Measurements from ENCODE around the gene CNNM3. TPM values are rescaled to one million over a fixed set of nuclear protein-coding genes. Genes with fewer than 3 reads are reported as not detected.

CNNM3 gene
- total RNA-seq, 1 donor from 2014 or later, result 5.6 TPM

DNA sequence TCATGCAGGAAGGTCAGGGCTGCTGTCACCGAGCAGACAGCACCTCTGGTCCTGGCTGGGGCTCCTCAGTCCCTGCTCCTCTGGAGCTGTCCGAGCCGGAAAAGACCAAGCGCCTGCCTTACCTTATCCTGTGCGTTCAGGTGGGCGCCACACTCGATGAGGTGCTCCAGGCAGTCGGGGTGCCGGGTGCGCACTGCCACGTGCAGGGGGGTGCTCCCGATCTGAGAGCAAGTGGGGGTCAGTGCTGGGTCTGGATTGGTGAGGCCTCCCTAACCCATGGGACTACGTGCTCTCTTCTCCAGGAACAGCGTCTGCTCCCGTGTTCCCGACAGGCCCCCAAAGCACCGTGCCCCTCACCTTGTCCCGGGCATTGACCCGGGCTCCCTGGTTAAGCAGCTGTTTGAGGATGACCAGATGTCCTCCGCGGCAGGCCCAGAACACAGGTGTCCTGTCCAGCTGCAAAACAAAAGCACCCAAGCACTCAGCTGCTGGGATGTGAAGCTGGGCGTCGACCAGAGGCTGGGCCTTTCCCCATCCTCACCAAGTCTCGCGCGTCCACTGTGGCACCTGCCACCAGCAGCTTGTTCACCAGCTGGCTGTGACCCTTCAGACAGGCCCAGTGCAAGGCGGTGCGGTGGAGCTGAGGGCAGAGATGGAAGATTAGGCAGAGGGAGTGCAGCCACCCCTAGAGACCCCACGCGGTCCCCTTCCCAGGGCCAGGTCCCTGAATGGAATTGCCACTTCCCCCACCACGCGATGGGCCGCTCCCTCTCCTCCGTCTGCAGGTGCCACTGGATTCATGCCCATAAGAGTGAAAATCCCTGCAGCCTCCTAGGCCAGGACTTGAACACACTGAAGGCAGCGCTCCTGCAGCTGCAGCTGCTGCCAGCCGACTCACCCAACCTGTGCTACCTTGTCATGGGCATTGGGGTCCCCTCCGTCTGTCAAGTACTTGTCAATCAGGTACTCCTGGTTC is 24.1 kb downstream of the CNNM3 start:
- Histone ChIP-seq H3K4me2 (ENCODE audit: low read length) (peak overlapping the region; percentile 5), H2AFZ (ENCODE audit: low read depth, low read length) (no peak overlapping the region), H3K4me1 (ENCODE audit: insufficient read depth, low read length) (peaks cover 5% of the 10 kb centered on the region), H3K9ac (ENCODE audit: low read length) (no peak overlapping the region), H3K27ac (ENCODE audit: low read depth, low read length) (no peak overlapping the region), H3K36me3 (ENCODE audit: insufficient read depth, low read length) (no peaks in the 10 kb centered on the region), H3K79me2 (ENCODE audit: insufficient read depth, low read length) (no peaks in the 10 kb centered on the region), H4K20me1 (ENCODE audit: insufficient read depth, low read length) (no peaks in the 10 kb centered on the region), H3K4me3 (ENCODE audit: insufficient read depth, low read depth, low read length) (no peak overlapping the region), H3K9me3 (ENCODE audit: insufficient read depth, low read depth, low read length) (no peaks in the 10 kb centered on the region), H3K27me3 (ENCODE audit: insufficient read depth, low read length) (no peaks in the 10 kb centered on the region)
- H3K27me3 Mint-ChIP-seq (ENCODE audit: low read depth, unreplicated experiment), result no peaks in the 10 kb centered on the region
- H3K36me3 Mint-ChIP-seq (ENCODE audit: low read depth, unreplicated experiment), result peaks cover 16% of the 10 kb centered on the region
- no peak overlapping the region for H3K27ac Mint-ChIP-seq (ENCODE audit: unreplicated experiment)
- H3K4me1 Mint-ChIP-seq (ENCODE audit: low read depth, unreplicated experiment), result no peaks in the 10 kb centered on the region
- TF ChIP-seq EZH2 (IDR thresholded peaks at IDR 0.05; ENCODE audit: insufficient read depth, low read length), result no peak
- TF ChIP-seq, protein P1, sequence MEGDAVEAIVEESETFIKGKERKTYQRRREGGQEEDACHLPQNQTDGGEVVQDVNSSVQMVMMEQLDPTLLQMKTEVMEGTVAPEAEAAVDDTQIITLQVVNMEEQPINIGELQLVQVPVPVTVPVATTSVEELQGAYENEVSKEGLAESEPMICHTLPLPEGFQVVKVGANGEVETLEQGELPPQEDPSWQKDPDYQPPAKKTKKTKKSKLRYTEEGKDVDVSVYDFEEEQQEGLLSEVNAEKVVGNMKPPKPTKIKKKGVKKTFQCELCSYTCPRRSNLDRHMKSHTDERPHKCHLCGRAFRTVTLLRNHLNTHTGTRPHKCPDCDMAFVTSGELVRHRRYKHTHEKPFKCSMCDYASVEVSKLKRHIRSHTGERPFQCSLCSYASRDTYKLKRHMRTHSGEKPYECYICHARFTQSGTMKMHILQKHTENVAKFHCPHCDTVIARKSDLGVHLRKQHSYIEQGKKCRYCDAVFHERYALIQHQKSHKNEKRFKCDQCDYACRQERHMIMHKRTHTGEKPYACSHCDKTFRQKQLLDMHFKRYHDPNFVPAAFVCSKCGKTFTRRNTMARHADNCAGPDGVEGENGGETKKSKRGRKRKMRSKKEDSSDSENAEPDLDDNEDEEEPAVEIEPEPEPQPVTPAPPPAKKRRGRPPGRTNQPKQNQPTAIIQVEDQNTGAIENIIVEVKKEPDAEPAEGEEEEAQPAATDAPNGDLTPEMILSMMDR (IDR thresholded peaks at IDR 0.05; ENCODE audit: insufficient read depth, low read depth, low read length), result no peak
- no peak overlapping the region for H3K4me3 Mint-ChIP-seq (ENCODE audit: unreplicated experiment)
- FAIRE-seq (no peak), DNase-seq (ENCODE audit: low read depth) (no peak)
- no peaks in the 10 kb centered on the region for H3K9me3 Mint-ChIP-seq (ENCODE audit: unreplicated experiment)

DNA sequence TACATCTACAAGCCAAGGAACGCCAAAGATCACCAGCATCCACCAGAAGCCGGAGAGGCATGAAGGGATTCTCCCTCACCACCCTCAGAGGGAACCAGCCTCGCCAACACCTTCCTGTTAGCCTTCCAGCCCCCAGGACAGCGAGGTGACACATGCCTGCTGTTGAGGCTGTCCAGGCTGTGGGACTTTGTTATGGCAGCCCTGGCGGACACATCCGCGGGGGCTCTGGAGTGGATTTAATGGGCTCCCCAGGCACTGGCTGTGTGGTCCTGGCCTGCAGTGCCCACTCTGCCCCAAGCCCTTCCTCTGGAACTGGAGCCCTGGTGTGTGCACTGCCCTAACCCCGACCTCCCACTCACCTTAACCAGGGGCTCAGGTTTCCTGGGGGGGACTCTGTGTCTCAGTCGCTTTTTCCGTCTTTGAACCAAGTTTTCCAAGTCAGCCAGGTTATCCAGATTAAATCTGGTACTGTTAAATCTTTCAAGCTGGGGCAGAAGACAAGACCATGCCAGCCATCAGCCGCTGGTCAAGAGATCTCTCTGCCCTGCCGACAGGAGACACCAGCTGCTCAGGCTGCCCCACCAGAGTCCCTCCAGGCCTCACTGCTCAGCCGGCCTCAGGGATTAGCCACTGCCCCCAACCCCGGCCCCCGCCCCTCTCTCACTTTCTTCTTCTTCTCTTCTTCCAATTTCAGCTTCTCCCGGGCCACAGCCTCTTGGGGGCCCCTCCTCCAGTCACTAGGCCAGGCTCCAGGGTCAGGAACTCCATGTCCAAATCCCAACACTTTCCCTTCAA is 25.8 kb downstream of the CNNM3 start:
- Mint-ChIP-seq H3K27me3 (ENCODE audit: low read depth, unreplicated experiment) (no peaks in the 10 kb centered on the region), H3K4me3 (ENCODE audit: unreplicated experiment) (no peak overlapping the region), H3K4me1 (ENCODE audit: low read depth, unreplicated experiment) (no peaks in the 10 kb centered on the region), H3K27ac (ENCODE audit: unreplicated experiment) (no peak overlapping the region), H3K36me3 (ENCODE audit: low read depth, unreplicated experiment) (peaks cover 16% of the 10 kb centered on the region), H3K9me3 (ENCODE audit: unreplicated experiment) (no peaks in the 10 kb centered on the region)
- H3K9ac ChIP-seq (ENCODE audit: low read length), result no peak overlapping the region
- no peaks in the 10 kb centered on the region for H3K27me3 ChIP-seq (ENCODE audit: insufficient read depth, low read length)
- H4K20me1 ChIP-seq (ENCODE audit: insufficient read depth, low read length), result no peaks in the 10 kb centered on the region
- H3K36me3 ChIP-seq (ENCODE audit: insufficient read depth, low read length), result no peaks in the 10 kb centered on the region
- FAIRE-seq, result no peak
- no peak overlapping the region for H3K4me2 ChIP-seq (ENCODE audit: low read length)
- H3K79me2 ChIP-seq (ENCODE audit: insufficient read depth, low read length), result no peaks in the 10 kb centered on the region
- no peak for TF ChIP-seq EZH2 (IDR thresholded peaks at IDR 0.05; ENCODE audit: insufficient read depth, low read length)
- TF ChIP-seq, protein P1 (IDR thresholded peaks at IDR 0.05; ENCODE audit: insufficient read depth, low read depth, low read length), result no peak
- no peak for DNase-seq (ENCODE audit: low read depth)
- no peak overlapping the region for H3K4me3 ChIP-seq (ENCODE audit: insufficient read depth, low read depth, low read length)
- no peak overlapping the region for H2AFZ ChIP-seq (ENCODE audit: low read depth, low read length)
- no peaks in the 10 kb centered on the region for H3K9me3 ChIP-seq (ENCODE audit: insufficient read depth, low read depth, low read length)
- H3K4me1 ChIP-seq (ENCODE audit: insufficient read depth, low read length), result peaks cover 5% of the 10 kb centered on the region
- no peak overlapping the region for H3K27ac ChIP-seq (ENCODE audit: low read depth, low read length)

All from astrocyte (in vitro differentiated cells and primary cell).